HG03460 (cell line): Measurements from ENCODE around the gene ERMAP.

Experiments used
- ATAC-seq: cut with Tn5 transposase; IDR thresholded peaks from one replicate; pipeline ENCODE4 v1.9.1; 2021; ENCODE audit not compliant: unreplicated experiment

Gene ERMAP

DNA sequence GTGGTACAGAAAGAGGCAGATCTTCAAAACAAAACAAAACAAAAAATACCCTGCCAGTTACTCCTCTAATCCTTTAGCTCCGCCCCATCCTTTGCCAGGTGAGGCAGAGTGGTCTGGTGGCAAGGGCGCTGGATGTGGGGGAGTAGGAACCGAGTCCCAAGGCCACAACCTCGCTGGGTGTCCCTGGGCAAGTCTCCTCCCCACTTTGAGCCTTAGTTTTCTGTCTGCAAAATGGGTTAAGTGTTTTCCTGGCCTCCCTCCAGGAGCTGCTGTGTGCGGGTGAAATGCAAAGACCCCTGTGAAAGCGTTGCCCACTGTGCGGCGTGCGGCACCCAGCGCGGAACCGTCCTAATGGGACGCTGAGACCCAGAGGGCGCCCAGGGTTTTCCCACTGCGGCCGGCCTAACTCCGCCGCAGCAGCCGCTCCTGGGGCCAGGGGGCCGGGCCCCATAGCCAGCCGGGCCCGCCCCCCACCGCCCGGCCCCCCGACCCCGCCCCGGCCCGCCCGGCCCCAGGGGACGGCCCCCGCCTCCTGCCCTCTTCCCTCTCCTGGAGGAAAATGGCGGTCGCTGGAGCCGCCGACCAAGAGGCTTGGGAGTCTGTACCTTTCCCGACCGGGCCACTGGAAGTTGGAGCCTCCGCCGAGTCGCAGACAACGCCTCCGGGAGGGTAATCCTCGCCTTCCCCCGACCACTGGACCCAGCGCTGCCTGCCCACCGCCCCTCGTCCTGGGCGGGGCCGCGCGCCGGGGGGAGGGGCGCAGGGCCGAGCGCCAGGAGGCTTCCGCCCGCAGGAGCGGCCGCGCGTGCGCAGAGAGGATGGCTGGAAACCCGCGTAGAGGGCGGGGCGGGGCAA, at the start of gene ERMAP, which contains the start of gene SVBP:
TSS of gene ERMAP (plus strand) at position 538 of the 855 bp plus-strand sequence. CDS start 13,327 bp downstream, outside the sequence.
TSS of gene SVBP (minus strand) at position 813 of the 855 bp plus-strand sequence. CDS start 853 bp downstream, outside the sequence.
- peak; percentile 73 for ATAC-seq

GRCh38 chr1:42767510-42768000, 49.4 kb upstream of the ERMAP start:
- peak; percentile 28 for ATAC-seq

DNA sequence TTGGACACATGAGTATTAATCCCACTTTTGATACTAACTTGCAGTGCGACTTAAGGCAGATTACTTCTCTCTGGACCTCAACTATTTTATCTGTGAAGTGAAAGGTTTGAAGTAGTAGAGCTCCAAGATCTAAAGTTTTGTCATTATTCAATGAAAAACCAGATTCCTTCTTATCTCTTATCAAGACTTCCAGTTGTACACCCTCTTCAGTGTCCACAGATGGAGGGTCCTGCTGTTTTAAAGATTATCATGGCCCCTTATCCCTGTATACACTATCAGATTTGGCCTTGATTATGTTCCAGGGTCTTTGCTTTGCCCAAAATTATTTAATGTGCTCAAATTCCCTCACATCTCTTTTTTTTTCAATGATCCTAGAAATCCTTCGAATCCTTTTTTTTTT, 48.8 kb upstream of the ERMAP start:
- ATAC-seq, result no peak

- ATAC-seq, result no peak
These were observed 47.1 kb upstream of the ERMAP start for GRCh38 chr1:42769811-42770210.

- no peak for ATAC-seq
These were observed 43.5 kb upstream of the ERMAP start for GRCh38 chr1:42773420-42773819.

DNA sequence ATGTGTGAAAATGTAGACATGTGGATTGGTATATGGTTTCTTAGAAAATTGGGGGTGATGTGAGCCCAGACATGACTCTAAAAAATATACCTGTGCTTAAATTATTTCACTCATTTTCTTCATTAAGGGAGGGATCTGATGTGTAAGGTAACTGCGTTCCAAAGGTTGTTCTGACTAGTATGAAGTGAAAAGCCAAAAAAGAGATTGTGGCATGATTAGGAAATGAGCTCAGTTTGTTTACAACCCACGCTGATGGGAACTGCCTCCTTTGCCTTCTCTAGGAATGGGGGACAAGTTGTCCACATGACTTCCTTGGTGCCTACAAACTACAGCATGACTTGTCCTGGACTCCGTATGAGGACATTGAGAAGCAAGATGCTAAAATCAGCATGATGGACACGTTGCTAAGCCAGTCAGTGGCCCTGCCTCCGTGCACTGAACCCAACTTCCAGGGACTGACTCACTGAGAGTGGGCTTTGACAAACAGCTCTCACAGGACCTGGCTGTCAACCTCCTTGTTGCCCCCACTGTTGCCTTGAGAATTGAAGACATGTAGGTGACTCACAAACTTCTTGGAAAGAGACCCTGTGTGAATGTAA, 41.9 kb upstream of the ERMAP start:
- ATAC-seq, result no peak

DNA sequence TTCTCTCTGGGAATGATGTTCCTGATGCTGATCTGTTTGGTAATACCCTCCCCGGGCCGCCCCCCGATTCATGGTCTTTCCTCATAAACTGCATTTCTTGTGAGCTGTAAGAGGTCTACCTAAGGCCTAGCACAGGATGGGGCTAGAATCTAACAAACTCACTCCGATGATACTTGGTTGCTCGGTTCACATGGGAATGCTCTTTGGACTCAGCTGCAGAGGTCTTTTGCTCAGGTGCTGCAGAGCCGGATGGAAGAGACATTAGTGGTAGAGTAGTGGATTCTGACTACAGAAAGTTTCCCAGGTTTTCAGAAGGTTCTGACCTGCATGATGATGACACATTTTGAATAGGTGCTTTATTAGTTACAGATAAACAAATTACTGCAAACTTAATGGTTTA, 40.4 kb upstream of the ERMAP start:
- no peak for ATAC-seq

- ATAC-seq, result no peak
These were observed 39.1 kb upstream of the ERMAP start for GRCh38 chr1:42777852-42778251.

DNA sequence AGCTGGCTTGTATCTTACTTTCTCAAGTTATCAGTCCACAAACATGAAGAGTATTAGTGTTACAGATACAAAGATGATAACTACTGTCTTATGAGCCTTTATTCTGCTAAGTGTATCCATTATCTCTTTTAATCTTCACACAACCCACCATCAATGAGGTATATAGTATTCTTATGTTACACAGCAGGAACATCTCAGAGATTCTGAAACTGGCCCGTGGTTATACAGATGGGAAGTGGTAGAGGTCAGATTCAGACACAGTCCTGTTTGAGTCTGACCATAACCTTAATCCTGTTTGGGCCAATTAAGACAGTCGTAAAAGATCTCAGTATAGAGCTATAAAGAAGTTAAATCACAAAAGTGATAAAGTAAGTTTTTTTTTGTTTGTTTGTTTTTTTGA, 37.2 kb upstream of the ERMAP start:
- ATAC-seq, result no peak

GRCh38 chr1:42780176-42780575, 36.7 kb upstream of the ERMAP start:
- no peak for ATAC-seq

DNA sequence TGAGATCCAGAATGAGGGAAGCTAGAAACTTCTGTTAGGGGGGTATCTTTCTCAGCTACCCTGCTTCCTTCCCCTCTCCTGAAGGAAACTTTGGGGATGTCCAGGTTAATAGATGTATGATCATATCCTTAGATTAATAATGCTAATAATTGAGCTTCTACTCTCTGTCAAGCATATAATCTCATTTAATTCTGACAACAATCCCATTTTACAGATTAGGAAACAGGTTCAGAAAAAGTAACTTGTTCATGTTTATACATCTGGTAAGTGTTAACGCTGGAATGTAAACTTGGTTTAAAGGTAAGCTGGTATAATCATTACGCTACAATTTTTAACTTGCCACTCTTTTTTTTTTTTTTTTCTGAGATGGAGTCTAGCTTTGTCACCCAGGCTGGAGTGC, 33.8 kb upstream of the ERMAP start:
- no peak for ATAC-seq

GRCh38 chr1:42784547-42784945, 32.4 kb upstream of the ERMAP start:
- no peak for ATAC-seq

- ATAC-seq, result no peak
These were observed 31.8 kb upstream of the ERMAP start, which contains the start of gene TMEM269 for GRCh38 chr1:42784946-42785693. TMEM269 (plus strand) TSS chr1:42784991; CDS start chr1:42789894, 4,903 bp downstream.

DNA sequence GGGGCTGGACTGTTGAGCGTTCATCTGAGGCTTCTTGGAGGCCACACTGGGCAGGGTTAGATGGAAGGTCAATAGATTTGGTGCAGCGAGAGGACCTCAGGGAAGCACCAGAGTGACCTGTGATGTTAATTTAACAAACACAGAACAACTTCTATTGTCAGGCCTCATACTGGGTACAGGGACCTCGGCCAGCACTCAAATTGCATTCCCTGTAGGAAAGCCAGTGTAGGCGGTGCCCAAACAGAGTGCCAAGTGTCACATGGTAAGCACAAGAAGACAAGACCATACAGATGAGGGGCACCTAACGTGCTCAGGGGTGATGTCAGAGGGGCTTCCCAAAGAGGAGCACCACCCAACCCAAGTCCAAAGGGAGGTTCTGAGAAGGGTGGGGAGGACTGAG, 30.8 kb upstream of the ERMAP start:
- ATAC-seq, result no peak

- no peak for ATAC-seq
These were observed 28.9 kb upstream of the ERMAP start for GRCh38 chr1:42788021-42788420.

DNA sequence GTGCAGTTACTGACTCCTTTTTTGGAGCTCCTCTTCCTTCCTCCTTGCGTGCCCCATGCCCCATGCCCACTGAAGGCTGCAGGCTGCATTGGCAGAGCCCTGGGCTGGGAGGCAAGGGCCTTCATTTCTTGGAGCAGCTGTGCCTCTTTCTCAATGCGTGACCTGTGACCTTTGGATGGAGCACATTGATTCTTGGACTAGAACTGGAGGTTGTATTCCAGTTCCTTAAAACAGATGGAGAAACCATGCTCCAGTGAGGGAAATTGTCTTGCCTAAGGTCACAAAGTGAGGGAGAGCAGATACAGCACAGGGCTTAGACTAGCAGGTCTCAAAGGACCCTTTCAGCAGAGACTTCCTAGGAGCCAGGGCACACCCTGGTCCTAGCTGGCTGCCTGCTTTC, 23.1 kb upstream of the ERMAP start:
- no peak for ATAC-seq

- ATAC-seq, result no peak
These were observed 19.5 kb upstream of the ERMAP start for GRCh38 chr1:42797414-42797813.

GRCh38 chr1:42797979-42798378, 18.9 kb upstream of the ERMAP start:
- ATAC-seq, result no peak

DNA sequence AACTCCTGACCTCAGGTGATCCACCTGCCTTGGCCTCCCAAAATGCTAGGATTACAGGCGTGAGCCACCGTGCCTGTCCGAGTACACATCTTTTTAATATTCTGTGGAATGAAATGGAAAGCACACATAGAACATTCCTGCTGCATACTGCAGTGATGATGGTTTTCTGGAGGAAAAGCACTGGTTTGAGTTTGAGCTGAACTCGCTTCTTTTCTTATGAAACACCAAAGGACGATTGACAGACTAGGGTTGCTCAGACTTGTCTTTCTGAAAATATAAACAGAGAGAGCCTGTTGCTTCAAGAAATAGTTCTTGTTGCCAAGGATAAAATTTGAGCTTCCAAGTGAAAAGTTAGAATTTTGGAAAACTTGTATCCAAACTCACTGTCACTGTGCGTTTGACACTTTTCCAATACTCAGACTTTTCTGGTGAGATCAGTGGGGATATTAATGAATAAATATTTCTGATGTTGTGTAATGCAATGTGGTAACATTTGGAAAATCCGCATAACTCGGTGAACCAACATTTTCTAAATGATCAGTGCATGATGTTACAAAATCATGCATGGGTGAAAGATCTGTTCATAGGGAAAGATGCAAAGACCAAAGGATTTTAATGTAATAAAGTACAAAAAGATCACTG, 15.0 kb upstream of the ERMAP start:
- no peak for ATAC-seq

DNA sequence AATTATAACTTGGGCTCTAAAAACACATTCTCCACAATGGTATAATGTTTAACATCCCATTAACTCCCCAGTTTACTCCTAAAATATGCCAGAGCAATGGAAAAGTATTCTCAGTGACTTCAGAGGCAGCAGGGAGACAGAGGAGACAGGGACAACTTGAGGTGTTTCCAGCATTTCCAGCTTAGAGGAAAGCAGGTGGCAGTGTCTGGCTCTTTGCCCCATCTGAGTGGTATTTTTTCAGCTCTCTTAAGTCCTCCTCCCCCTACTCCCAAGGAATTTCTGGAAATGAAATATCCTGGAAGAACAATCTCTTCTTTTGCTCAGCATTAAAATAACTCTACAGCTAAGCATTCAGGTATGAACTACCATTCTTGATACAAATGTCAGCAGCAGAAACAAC, 10.8 kb upstream of the ERMAP start:
- no peak for ATAC-seq

DNA sequence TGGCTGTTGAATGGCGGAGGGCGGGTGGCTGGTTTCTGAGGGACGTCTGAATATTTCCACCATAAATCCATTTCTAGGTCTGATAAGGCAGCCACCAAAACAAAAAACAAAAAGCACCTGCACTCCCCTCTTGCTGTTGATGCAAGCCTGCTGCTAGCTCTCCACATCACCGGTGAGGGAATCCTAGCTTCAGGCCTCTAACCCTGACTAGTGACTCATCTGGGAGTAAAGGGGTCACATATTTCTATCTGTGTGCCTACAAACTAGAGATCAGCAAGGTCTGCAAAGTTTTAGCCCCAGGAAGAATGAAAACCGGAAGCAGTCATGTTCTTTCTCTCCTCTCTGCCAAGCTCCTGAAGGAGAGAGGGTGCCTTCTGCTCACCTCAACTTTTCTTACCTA, 10.3 kb upstream of the ERMAP start:
- ATAC-seq, result no peak
